Activated CD8-positive, alpha-beta memory T cell treated with anti-CD3 and anti-CD28 coated beads, Interleukin-2, amount 50 U/mL, for 24 hours (primary cell): ENCODE results near the gene NEDD9.

ENCODE experiments used
- DNase-seq: peaks from one replicate; pipeline ENCODE4 v3.0.0-alpha.2; 2020; ENCODE audit errors: extremely low read depth

NEDD9 gene, protein sequence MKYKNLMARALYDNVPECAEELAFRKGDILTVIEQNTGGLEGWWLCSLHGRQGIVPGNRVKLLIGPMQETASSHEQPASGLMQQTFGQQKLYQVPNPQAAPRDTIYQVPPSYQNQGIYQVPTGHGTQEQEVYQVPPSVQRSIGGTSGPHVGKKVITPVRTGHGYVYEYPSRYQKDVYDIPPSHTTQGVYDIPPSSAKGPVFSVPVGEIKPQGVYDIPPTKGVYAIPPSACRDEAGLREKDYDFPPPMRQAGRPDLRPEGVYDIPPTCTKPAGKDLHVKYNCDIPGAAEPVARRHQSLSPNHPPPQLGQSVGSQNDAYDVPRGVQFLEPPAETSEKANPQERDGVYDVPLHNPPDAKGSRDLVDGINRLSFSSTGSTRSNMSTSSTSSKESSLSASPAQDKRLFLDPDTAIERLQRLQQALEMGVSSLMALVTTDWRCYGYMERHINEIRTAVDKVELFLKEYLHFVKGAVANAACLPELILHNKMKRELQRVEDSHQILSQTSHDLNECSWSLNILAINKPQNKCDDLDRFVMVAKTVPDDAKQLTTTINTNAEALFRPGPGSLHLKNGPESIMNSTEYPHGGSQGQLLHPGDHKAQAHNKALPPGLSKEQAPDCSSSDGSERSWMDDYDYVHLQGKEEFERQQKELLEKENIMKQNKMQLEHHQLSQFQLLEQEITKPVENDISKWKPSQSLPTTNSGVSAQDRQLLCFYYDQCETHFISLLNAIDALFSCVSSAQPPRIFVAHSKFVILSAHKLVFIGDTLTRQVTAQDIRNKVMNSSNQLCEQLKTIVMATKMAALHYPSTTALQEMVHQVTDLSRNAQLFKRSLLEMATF

DNA sequence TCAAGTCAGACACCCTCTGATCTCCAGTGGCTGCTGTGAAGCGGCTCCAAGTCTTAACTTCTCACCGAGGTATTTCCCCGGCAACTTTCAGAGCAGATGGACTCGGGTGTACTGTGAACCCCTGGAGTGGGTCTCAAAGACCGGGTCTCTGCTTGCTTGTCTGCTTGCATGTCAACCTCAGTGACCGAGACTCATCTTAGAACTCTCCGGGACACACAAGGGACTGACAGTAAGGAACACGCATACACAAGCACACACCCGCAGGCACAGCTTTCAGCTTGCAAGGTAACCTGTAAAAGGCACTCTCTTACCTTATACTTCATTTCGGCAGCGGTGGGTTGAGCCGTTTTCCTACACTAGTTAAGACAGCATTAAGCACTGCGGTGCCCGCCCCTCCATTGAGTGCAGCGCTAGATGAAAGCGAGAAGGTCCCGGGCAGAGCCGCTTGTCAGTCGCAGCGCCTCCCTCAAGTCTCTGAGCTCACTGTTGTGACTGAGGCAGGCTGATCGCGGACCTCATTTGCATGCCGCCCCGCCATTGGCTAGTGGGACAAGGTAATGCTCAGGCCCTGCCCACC lies at the start of gene NEDD9:
TSS of gene NEDD9 (minus strand) at position 476 of the 577 bp plus-strand sequence. CDS start at position 323, 153 bp downstream.
- DNase-seq = peak; percentile 88

- DNase-seq = no peak
Measured at GRCh38 chr6:11282245-11282644, 49.8 kb upstream of the NEDD9 start.

GRCh38 chr6:11280394-11280793 lies 47.9 kb upstream of the NEDD9 start:
- no peak for DNase-seq

DNA sequence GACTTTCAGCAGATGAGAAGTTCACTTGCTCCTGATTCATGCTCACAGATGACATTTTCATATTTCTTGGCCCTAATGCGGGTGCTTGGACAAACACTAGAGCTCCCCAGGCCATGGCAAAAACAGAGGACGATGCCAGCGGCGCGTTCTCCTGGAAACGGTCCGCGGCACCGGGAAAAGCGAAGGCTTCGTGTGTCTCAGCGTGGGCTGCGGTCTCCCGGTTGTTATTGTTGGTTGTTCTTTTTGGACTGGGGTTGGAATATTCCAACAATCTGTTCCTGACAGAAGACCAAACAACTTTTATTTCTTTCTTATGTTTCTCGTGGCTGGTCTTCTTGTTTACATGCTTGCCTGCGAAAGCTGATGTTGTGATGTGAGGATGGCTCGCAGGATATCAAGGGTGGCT lies 46.8 kb upstream of the NEDD9 start:
- DNase-seq = no peak

- DNase-seq = no peak
Measured at GRCh38 chr6:11278207-11278559, 45.7 kb upstream of the NEDD9 start.

DNA sequence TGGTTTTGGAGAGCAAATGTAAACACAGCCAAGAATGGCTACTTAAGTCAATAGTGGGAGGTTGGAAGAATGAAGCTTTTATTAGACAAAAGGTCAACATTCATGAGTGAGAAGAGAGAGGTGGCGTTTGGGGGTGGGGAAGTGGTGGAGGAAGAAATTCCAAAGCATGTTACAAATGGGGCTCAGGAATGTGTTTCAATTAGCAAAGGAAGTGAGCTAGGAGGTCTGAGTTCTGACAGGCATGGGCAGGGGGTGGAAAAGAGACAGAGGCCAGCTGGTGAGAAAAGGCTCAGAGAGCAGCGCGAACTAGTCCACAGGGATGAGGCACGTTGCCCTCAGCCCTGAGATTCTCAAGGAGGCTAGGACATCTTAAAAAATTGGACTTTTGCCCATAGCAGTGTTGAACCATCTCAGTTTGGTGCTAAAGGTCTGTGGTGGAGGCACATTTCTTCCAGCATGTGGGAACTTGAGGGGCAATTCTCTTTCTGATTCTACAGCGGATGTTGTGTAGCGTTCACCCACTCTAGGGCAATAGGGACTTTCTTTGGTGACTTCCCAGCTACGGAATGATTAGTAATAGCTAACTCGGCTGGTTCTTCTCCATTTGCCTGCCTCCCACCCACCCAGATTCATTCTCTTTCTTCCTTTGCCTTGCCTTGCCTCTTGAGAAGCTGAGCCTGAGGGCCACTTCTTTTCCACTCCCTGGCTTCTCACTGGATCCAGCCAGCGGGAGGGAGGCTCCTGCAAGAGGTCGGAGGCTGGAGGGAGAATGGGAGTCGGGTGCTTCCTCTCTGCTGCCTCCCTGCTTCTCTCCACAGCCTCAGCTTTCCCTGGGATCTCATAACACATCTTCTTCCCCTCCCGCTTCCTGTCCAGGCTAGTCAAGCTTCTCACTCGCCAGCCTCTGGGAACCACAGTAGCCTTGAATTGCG lies 45.1 kb upstream of the NEDD9 start:
- DNase-seq = no peak

DNA sequence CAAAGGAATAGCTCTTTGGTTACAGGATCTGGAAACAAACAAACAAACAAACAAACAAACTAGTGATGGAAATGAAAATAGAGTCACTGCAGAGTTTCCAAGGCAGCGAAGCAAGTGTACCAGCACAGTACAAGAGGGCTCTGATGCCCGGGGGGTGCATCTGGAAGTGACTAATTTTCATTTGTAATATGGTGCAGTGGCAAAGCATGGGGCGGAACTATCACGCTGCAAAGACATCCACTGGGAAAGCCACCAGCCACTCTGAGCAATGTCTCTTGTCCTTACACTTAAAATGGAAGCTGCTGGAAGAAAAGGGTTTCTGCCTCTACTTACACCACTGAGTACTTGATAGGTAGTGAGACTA lies 44.4 kb upstream of the NEDD9 start:
- no peak for DNase-seq

- DNase-seq = no peak
Measured at GRCh38 chr6:11276228-11276627, 43.8 kb upstream of the NEDD9 start.

GRCh38 chr6:11275598-11275997 lies 43.1 kb upstream of the NEDD9 start:
- DNase-seq = no peak

- DNase-seq = no peak
Measured at GRCh38 chr6:11273406-11274065, 41.1 kb upstream of the NEDD9 start.

DNA sequence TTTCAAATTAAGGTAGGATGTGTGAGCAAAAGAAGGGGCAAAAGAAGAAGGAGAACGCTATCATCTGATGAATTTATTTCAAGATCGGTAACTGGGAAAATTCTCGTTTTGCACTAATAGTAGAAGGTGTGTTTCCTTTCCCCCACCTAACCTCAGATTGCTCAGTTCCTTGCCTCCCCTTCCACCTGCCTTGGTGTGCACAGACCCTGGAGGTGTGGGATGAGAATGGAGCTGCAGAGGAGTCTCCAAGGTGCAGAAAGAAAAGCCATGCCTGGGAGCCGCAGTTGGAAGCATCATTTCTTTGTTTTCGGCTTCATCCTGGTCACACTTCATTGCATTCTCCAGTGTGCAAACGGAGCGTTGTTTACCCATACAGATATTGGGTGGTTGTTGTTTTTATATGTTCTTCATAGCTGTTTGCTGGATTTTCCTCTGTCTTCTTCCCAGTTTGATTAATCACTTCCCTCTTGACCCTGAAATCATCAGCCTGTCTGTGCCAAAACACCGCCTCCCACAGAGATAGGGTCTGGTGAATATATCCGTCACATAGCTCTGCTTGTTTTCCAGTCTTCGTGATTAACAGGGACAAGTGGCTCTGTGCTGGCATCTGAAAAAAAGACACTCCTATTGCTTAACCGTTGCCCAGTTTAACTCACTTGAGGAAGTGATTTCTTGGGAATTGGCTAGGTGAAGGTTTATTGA lies 40.2 kb upstream of the NEDD9 start:
- DNase-seq = no peak

GRCh38 chr6:11271228-11272020 lies 39.0 kb upstream of the NEDD9 start:
- no peak for DNase-seq

DNA sequence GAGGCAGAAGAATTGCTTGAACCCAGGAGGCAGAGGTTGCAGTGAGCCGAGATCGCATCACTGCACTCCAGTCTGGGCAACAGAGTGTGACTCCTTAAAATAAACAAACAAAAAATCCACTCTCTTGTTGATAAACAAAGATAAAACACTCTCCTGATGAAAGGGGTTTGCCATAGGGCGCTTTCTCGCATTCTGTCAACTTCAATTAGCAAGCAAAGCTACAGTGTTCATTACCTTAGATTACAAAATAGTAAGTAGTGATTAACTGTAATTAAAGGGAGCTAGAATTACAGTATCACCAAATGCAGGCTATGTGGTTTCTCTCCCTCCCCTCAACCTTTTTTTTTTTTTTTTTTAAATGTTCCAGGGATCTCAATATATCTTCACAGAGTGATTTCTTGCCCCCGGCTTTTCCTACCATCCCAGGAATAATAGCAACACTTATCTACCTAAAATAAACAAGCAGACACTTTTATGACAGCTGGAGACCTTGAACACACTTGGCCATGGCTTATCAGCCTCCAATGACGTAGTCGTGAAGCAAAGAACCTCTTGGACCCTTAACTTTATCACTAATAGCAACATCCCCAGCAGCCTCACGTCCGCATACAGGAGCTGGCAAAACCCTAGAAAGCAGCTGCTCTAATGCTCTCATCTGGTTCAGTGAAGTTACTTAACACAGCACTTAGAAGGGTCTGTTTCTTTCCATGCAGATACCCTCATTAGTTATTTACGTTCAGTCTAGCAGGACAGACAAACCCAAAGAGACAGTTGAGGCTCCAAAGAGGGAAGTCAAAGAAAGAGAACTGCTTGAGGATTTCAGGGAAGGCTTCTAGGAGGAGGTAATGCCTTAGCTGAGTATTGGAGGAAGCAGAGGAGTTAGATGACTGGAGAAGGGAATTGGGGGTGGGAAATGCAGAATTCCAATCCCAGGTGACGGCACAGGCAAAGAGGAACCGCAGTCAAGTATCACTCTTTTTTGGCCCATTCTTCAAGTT lies 37.9 kb upstream of the NEDD9 start:
- no peak for DNase-seq

GRCh38 chr6:11268978-11269377 lies 36.5 kb upstream of the NEDD9 start:
- no peak for DNase-seq

GRCh38 chr6:11266926-11267325 lies 34.5 kb upstream of the NEDD9 start:
- no peak for DNase-seq

DNA sequence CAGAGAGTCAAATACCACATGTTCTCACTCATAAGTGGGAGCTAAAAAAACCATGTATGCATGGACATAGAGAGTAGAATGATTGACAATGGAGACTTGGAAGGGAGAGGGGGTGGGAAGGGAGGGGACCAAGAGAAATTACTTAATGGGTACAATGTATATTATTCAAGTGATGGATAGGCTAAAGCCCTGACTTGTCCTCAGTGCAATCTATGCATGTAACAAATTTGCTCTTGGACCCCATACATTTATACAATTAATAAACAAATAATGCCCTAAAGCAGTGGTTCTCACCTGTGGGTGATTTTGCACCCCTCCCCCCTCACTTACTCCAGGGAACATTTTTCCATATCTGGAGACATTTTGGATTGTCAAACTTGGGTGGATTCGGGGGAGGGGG lies 33.5 kb upstream of the NEDD9 start:
- DNase-seq = no peak

DNA sequence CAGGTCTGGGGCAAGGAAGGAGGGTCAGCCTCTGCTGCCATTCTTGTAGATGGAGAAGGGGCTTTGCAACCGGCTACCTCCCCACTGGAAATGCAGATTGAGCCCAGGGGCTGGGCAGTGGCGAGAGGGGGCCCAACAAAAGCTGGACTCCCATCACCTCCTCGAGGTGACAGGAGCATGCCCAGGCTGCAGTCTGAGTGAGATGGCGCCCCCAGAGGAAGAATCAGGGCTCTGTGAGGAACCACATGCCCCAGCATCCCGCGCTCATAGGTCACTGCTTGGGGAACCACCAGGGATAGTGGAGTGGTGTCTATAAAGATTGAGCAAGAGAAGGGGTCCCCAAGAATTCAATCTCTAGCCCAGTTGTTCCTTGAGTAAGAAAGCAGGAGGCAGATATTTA lies 31.6 kb upstream of the NEDD9 start:
- DNase-seq = no peak

DNA sequence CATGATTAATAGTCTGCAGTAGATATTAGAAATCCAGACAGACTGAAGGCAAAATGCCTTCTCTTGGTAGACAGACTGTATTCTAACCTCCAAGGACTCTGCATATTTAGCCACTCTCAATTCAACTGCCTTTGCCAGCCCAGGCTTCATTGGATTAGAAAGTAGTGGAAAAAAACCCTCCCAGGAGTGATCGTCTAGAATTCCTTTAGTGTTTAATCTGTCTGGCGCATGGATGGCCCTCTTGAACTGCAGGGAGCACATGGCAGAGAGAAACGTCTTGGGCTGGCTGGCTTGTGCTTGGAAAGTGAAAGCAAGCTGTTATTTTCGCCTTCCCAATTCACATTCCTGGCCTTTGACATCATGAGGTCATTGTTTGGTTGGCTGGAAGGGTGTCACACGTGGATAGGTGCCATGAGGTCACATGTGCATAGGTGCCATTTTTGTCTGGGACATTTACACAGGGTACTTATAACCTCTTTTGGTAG lies 30.9 kb upstream of the NEDD9 start:
- DNase-seq = no peak
